GM12878 (cell line): ENCODE data around the gene TUBGCP2. TPM values are rescaled to one million over a fixed set of nuclear protein-coding genes. Genes with fewer than 3 reads are reported as not detected.

Source experiments
- ATAC-seq: fragments of 200-7000 bp; cut with Tn5 transposase; 3 replicates; pipeline ENCODE4 v1.9.1; 2020; ENCODE audit warnings: mild to moderate bottlenecking, moderate library complexity
- BruUV-seq: library from RNA; stranded (reverse); fragments of 400-500 nt; replicated peaks from 2 replicates; lab custom pipeline; 2021; lab: Mats Ljungman, UMichigan
- CTCF ChIA-PET: fragments of 300-600 bp; sonication (Branson Sonifier 250); formaldehyde crosslinking; extraction: SDS; loops from one replicate; lab custom pipeline; 2021; ENCODE audit warnings: inconsistent platforms; lab: Yijun Ruan, JAX
- POLR2A ChIA-PET: fragments of 350-600 bp; formaldehyde crosslinking; extraction: SDS; loops from one replicate; lab custom pipeline; 2021; ENCODE audit warnings: inconsistent platforms; lab: Charles Lee
- RAD21 ChIA-PET: fragments of 300-600 bp; sonication (Branson Sonifier 250); formaldehyde crosslinking; loops from one replicate; lab custom pipeline; 2023; ENCODE audit warnings: antibody characterized with exemption; ENCODE audit not compliant: unreplicated experiment; lab: Charles Lee
- SMC1A ChIA-PET: fragments of 300-600 bp; sonication (Branson Sonifier 250); formaldehyde crosslinking; loops from one replicate; lab custom pipeline; 2023; ENCODE audit not compliant: unreplicated experiment, uncharacterized antibody; lab: Charles Lee
- DNase-seq: peaks from one replicate; pipeline ENCODE4 v3.0.0-alpha.2; 2011; ENCODE audit warnings: low read depth, low spot score
- FAIRE-seq: peaks from 3 replicates; lab custom pipeline; 2011; peaks lifted over from hg19 to GRCh38; lab: Jason Lieb, UNC
- H2AFZ ChIP-seq: 2 replicates; pipeline ENCODE4 v1.6.0; 2011; ENCODE audit warnings: low read depth, low read length, control low read depth; ENCODE audit not compliant: control insufficient read depth
- H3K27ac ChIP-seq: 2 replicates; pipeline ENCODE4 v1.5.1; 2011; ENCODE audit warnings: control low read depth; ENCODE audit not compliant: control insufficient read depth, insufficient read depth
- H3K27me3 ChIP-seq, 2 experiments: replicated peaks in 1 of 2; 2 replicates each; pipeline versions ENCODE4 v1.6.0 to v1.6.1; 2011; ENCODE audit warnings: low read length in 1 of 2; ENCODE audit not compliant: control insufficient read depth in 2 of 2, insufficient read depth in 2 of 2
- H3K36me3 ChIP-seq, 2 experiments: 2 replicates each; pipeline ENCODE4 v1.5.1; 2011; ENCODE audit warnings: low read length in 1 of 2; ENCODE audit not compliant: control insufficient read depth in 2 of 2, insufficient read depth in 2 of 2
- H3K4me1 ChIP-seq: 2 replicates; pipeline ENCODE4 v1.6.1; 2011; ENCODE audit warnings: mild to moderate bottlenecking, low read length, moderate library complexity, mixed read lengths; ENCODE audit not compliant: control insufficient read depth, insufficient read depth
- H3K4me2 ChIP-seq: 2 replicates; pipeline ENCODE4 v1.6.0; 2011; ENCODE audit warnings: control low read depth; ENCODE audit not compliant: control insufficient read depth, insufficient read depth
- H3K4me3 ChIP-seq: fragments of 200-600 bp; sonication (generic); 2 replicates; pipeline ENCODE4 v1.5.1; 2016
- H3K79me2 ChIP-seq: 2 replicates; pipeline ENCODE4 v1.6.0; 2011; ENCODE audit warnings: low read length; ENCODE audit not compliant: control insufficient read depth, insufficient read depth
- H3K9ac ChIP-seq: 2 replicates; pipeline ENCODE4 v1.8.0; 2011; ENCODE audit warnings: low read length, control low read depth, mixed read lengths; ENCODE audit not compliant: control insufficient read depth, insufficient read depth
- H3K9me3 ChIP-seq: replicated peaks from 3 replicates; pipeline ENCODE4 v1.5.1; 2011; ENCODE audit warnings: mild to moderate bottlenecking, low read length; ENCODE audit not compliant: control insufficient read depth, insufficient read depth
- H4K20me1 ChIP-seq: 2 replicates; pipeline ENCODE4 v1.6.0; 2011; ENCODE audit not compliant: control insufficient read depth, insufficient read depth
- CBX5 ChIP-seq: sonication (generic); IDR thresholded peaks from 2 replicates; pipeline ENCODE4 v1.6.1; 2016; ENCODE audit warnings: low read depth, moderate library complexity, mild to moderate bottlenecking, inconsistent platforms
- CEBPB ChIP-seq, 2 experiments: fragments of 150-350 bp in 1 of 2; IDR thresholded peaks; 2 replicates each; pipeline ENCODE4 v1.6.1; 2012 to 2014; ENCODE audit warnings: low read depth in 2 of 2, low read length in 2 of 2, borderline replicate concordance in 1 of 2, inconsistent platforms in 1 of 2
- EZH2 ChIP-seq: IDR thresholded peaks from 2 replicates; pipeline ENCODE4 v1.6.1; 2012; ENCODE audit warnings: low read depth, mild to moderate bottlenecking, control low read depth, inconsistent platforms, low read length, borderline replicate concordance; ENCODE audit not compliant: control insufficient read depth
- GATAD2B ChIP-seq: fragments of 450-650 bp; conservative IDR thresholded peaks from 2 replicates; pipeline ENCODE4 v1.6.1; 2017; ENCODE audit warnings: low read depth, mild to moderate bottlenecking, moderate library complexity
- KAT2A ChIP-seq: conservative IDR thresholded peaks from 2 replicates; pipeline ENCODE4 v1.6.1; 2011; ENCODE audit warnings: low read depth, low read length; ENCODE audit not compliant: control insufficient read depth
- MAX ChIP-seq: IDR thresholded peaks from 2 replicates; pipeline ENCODE4 v1.6.1; 2012; ENCODE audit warnings: low read depth, low read length, improper control_type of control experiment
- SP1 ChIP-seq: IDR thresholded peaks from one replicate; pipeline ENCODE4 v1.6.1; 2011; ENCODE audit warnings: low read depth, low read length
- SPI1 ChIP-seq: IDR thresholded peaks from 2 replicates; pipeline ENCODE4 v1.6.1; 2011; ENCODE audit warnings: low read depth, mild to moderate bottlenecking, low read length, moderate library complexity, borderline replicate concordance; ENCODE audit not compliant: insufficient read depth
- ZNF592 ChIP-seq: fragments of 450-650 bp; IDR thresholded peaks from 2 replicates; pipeline ENCODE4 v1.6.1; 2017; ENCODE audit warnings: mild to moderate bottlenecking, moderate library complexity
- WGBS: methylation state at CpG from one replicate; pipeline ENCODE4 v1.1.6; 2016; ENCODE audit warnings: low lambda C conversion rate; ENCODE audit not compliant: insufficient replicate concordance, insufficient coverage; ENCODE audit errors: missing lambda C conversion rate; 5-methylcytosine and 5-hydroxymethylcytosine counted together
- in situ Hi-C: fragments of 300-500 bp; cut with MboI; formaldehyde crosslinking; loops from 9 replicates; pipeline ENCODE4 v1.14.3; 2018; ENCODE audit warnings: mixed read lengths
- intact Hi-C: fragments of 100-400 bp; cut with micrococcal nuclease; formaldehyde crosslinking; loops from one replicate; pipeline ENCODE4 v1.14.2; 2022; ENCODE audit not compliant: unreplicated experiment
- polyA plus RNA-seq, 11 experiments: library from polyadenylated mRNA; depleted of rRNA in 4 of 11; unstranded in 6 of 11; stranded (reverse) in 5 of 11; fragments of >200 nt; fragmentation: Nextera tagmentation in 4 of 11; fragmentation: Illumina TruSeq in 1 of 11; extraction: Ambion mirVana in 4 of 11; extraction: Trizol in 1 of 11; gene quantifications; 1 replicate in 1 of 11; 2 replicates in 10 of 11; pipeline versions ENCODE4 v1.2.1 to v1.2.3, GENCODE V29; 2011 to 2016; ENCODE audit warnings: inconsistent platforms in 2 of 11, missing spikeins in 2 of 11, low read depth in 1 of 11
- total RNA-seq, 4 experiments: library from RNA; depleted of rRNA in 3 of 4; stranded (reverse); fragments of >200 nt in 3 of 4; fragmentation: Illumina TruSeq in 1 of 4; extraction: Trizol in 1 of 4; gene quantifications; 2 replicates each; pipeline versions ENCODE4 v1.2.1 to v1.2.3, GENCODE V29; 2013 to 2021

TUBGCP2 gene
- total and polyA plus RNA-seq, 10 of the 15 experiments (the other 5 are each of a cell fraction or from before 2014, with no cell fraction given): 4.8 to 47.1 (median 34.7) TPM

GRCh38 chr10:133247681-133248333, 60.9 kb downstream of the TUBGCP2 start:
- intact Hi-C loops: no loop called here
- H4K20me1 ChIP-seq: no peaks in the 10 kb centered on the region; the same call in 1 of the 2 replicates
- in situ Hi-C loops: no loop called here
- ChIA-PET SMC1A (no interaction called here), CTCF (no interaction called here), POLR2A (no interaction called here), RAD21 (no interaction called here)
- no peaks in the 10 kb centered on the region for H3K27me3 ChIP-seq
- no peaks in the 10 kb centered on the region for H3K4me1 ChIP-seq
- WGBS: 58% methylated on average over 25 of the region's 36 CpGs
- TF ChIP-seq CBX5 (no peak), CEBPB (IDR thresholded peaks at IDR 0.05; ENCODE audit: borderline replicate concordance in 1 of 2, low read depth in 2 of 2, low read length in 2 of 2) (no peak), SP1 (no peak), SPI1 (no peak), MAX (no peak), EZH2 (no peak), ZNF592 (no peak), GATAD2B (no peak), KAT2A (no peak)
- H2AFZ ChIP-seq: no peak overlapping the region
- no peaks in the 10 kb centered on the region for H3K9me3 ChIP-seq
- H3K79me2 ChIP-seq: no peaks in the 10 kb centered on the region
- no peak overlapping the region for H3K4me3 ChIP-seq
- no TSS peak for BruUV-seq
- DNase-seq (no peak), ATAC-seq (no peak), FAIRE-seq (no peak)
- no peak overlapping the region for H3K9ac ChIP-seq
- H3K4me2 ChIP-seq: no peak overlapping the region
- H3K27ac ChIP-seq: no peak overlapping the region
- no peaks in the 10 kb centered on the region for H3K36me3 ChIP-seq
